B cell (primary cell): ENCODE results near the gene WNK2. TPM values are rescaled to one million over a fixed set of nuclear protein-coding genes. Genes with fewer than 3 reads are reported as not detected.

Experiments
- ATAC-seq: fragments of 200-7000 bp; cut with Tn5 transposase; one replicate; pipeline ENCODE4 v1.10.0; 2021; ENCODE audit warnings: low read depth, mild to moderate bottlenecking, moderate number of reproducible peaks, moderate library complexity
- CTCF ChIA-PET: fragments of 350-600 bp; sonication (Branson Sonifier 250); formaldehyde crosslinking; loops from one replicate; lab custom pipeline; 2021; ENCODE audit warnings: antibody characterized with exemption, inconsistent platforms; lab: Charles Lee
- POLR2A ChIA-PET: fragments of 350-600 bp; sonication (Branson Sonifier 250); formaldehyde crosslinking; loops from one replicate; lab custom pipeline; 2021; ENCODE audit warnings: antibody characterized with exemption; lab: Charles Lee
- DNase-seq: peaks from one replicate; pipeline ENCODE4 v3.0.0; 2013
- H2AFZ ChIP-seq: 2 replicates; pipeline ENCODE4 v1.6.1; 2012; ENCODE audit warnings: mild to moderate bottlenecking, low read depth, low read length; ENCODE audit not compliant: insufficient read depth, poor library complexity, severe bottlenecking
- H3K27ac ChIP-seq, 2 donors: 1 replicate in 1 of 2; 2 replicates in 1 of 2; pipeline ENCODE4 v1.5.1; 2012 to 2013; ENCODE audit warnings: low read length in 2 of 2, mild to moderate bottlenecking in 2 of 2, moderate library complexity in 1 of 2
- H3K27me3 ChIP-seq, 4 experiments: fragments of 200-600 bp in 1 of 4; sonication (generic) in 1 of 4; replicated peaks in 1 of 4; 1 replicate in 2 of 4; 2 replicates in 2 of 4; pipeline versions ENCODE4 v1.6.1 to v1.7.0; 2013 to 2016; ENCODE audit warnings: low read length in 3 of 4, mild to moderate bottlenecking in 2 of 4, mixed read lengths in 1 of 4, moderate library complexity in 1 of 4; ENCODE audit not compliant: insufficient read depth in 4 of 4, control insufficient read depth in 3 of 4; ENCODE audit errors: control extremely low read depth in 1 of 4
- H3K36me3 ChIP-seq, 2 experiments: replicated peaks in 1 of 2; 1 replicate in 1 of 2; 2 replicates in 1 of 2; pipeline versions ENCODE4 v1.6.1 to v1.7.1; 2013; ENCODE audit warnings: low read length in 1 of 2; ENCODE audit not compliant: insufficient read depth in 2 of 2, control insufficient read depth in 1 of 2; ENCODE audit errors: control extremely low read depth in 1 of 2, extremely low read depth in 1 of 2
- H3K4me1 ChIP-seq, 2 donors: fragments of 200-600 bp in 1 of 2; sonication (generic) in 1 of 2; 1 replicate in 1 of 2; 2 replicates in 1 of 2; pipeline versions ENCODE4 v1.5.1 to v1.6.1; 2013 to 2017; ENCODE audit warnings: low read length in 2 of 2; ENCODE audit not compliant: control insufficient read depth in 2 of 2, insufficient read depth in 2 of 2
- H3K4me2 ChIP-seq: replicated peaks from 2 replicates; pipeline ENCODE3; 2012; ENCODE audit warnings: mild to moderate bottlenecking, low read depth, low read length; ENCODE audit not compliant: poor library complexity, severe bottlenecking
- H3K4me3 ChIP-seq, 5 experiments: fragments of 200-600 bp in 1 of 5; sonication (generic) in 1 of 5; 1 replicate in 3 of 5; 2 replicates in 2 of 5; pipeline versions ENCODE4 v1.5.1 to v1.7.0; 2011 to 2016; ENCODE audit warnings: low read length in 4 of 5, mild to moderate bottlenecking in 4 of 5, low read depth in 2 of 5, control low read depth in 1 of 5, moderate library complexity in 1 of 5; ENCODE audit not compliant: insufficient read depth in 1 of 5; ENCODE audit errors: control extremely low read depth in 1 of 5, extremely low read depth in 1 of 5
- H3K79me2 ChIP-seq: fragments of 200-600 bp; sonication (generic); one replicate; pipeline ENCODE4 v1.6.0; 2016; ENCODE audit warnings: low read length; ENCODE audit not compliant: control insufficient read depth, insufficient read depth
- H3K9ac ChIP-seq: fragments of 200-600 bp; sonication (generic); 2 replicates; pipeline ENCODE4 v1.6.1; 2017; ENCODE audit warnings: mild to moderate bottlenecking, low read length, moderate library complexity
- H3K9me3 ChIP-seq, 3 donors: one replicate each; pipeline versions ENCODE4 v1.6.1 to v1.7.1; 2013; ENCODE audit warnings: low read length in 2 of 3; ENCODE audit not compliant: control insufficient read depth in 2 of 3, insufficient read depth in 1 of 3; ENCODE audit errors: control extremely low read depth in 1 of 3
- H4K20me1 ChIP-seq: 2 replicates; pipeline ENCODE4 v1.6.0; 2012; ENCODE audit warnings: mild to moderate bottlenecking, low read length; ENCODE audit not compliant: insufficient read depth, control insufficient read depth, poor library complexity, severe bottlenecking
- H3K27ac Mint-ChIP-seq: one replicate; pipeline ENCODE4 v1.8.0; 2021; ENCODE audit warnings: mixed read lengths
- H3K27me3 Mint-ChIP-seq: one replicate; pipeline ENCODE4 v1.8.0; 2021; ENCODE audit warnings: mixed read lengths
- H3K4me1 Mint-ChIP-seq: one replicate; pipeline ENCODE4 v1.8.0; 2021; ENCODE audit warnings: mixed read lengths
- H3K4me3 Mint-ChIP-seq: one replicate; pipeline ENCODE4 v1.8.0; 2021; ENCODE audit warnings: mixed read lengths
- H3K9me3 Mint-ChIP-seq: one replicate; pipeline ENCODE4 v1.8.0; 2022; ENCODE audit warnings: mixed read lengths; ENCODE audit not compliant: insufficient read depth
- EZH2 ChIP-seq: IDR thresholded peaks from 2 replicates; pipeline ENCODE4 v1.6.1; 2012; ENCODE audit warnings: borderline replicate concordance, low read depth, mild to moderate bottlenecking, moderate library complexity, low read length; ENCODE audit not compliant: insufficient read depth, poor library complexity, severe bottlenecking
- WGBS: methylation state at CpG from one replicate; pipeline ENCODE4 v1.1.5; 2013; ENCODE audit warnings: missing lambda C conversion rate; ENCODE audit not compliant: insufficient coverage; 5-methylcytosine and 5-hydroxymethylcytosine counted together
- intact Hi-C: fragments of 100-400 bp; cut with micrococcal nuclease; formaldehyde crosslinking; loops from one replicate; pipeline ENCODE4 v1.10.0; 2022
- polyA plus RNA-seq: library from polyadenylated mRNA; depleted of rRNA; stranded (reverse); fragments of >200 nt; gene quantifications from 2 replicates; pipeline ENCODE4 v1.2.3, GENCODE V29; 2012
- total RNA-seq, 2 donors: library from RNA; stranded (reverse); fragments of 120-200 nt in 1 of 2; gene quantifications; 1 replicate in 1 of 2; 2 replicates in 1 of 2; pipeline versions ENCODE4 v1.2.3 to v1.2.4, GENCODE V29; 2013 to 2022
- TF ChIP-seq, protein P1 (sequence below): fragments of 200-600 bp; IDR thresholded peaks from one replicate; pipeline ENCODE4 v1.8.0; 2022; ENCODE audit warnings: antibody characterized with exemption, mild to moderate bottlenecking

Gene WNK2
- total and polyA plus RNA-seq, 2 donors (not counting 1 experiment from before 2014, with no cell fraction given) = 0.49 TPM; not detected in 1

DNA sequence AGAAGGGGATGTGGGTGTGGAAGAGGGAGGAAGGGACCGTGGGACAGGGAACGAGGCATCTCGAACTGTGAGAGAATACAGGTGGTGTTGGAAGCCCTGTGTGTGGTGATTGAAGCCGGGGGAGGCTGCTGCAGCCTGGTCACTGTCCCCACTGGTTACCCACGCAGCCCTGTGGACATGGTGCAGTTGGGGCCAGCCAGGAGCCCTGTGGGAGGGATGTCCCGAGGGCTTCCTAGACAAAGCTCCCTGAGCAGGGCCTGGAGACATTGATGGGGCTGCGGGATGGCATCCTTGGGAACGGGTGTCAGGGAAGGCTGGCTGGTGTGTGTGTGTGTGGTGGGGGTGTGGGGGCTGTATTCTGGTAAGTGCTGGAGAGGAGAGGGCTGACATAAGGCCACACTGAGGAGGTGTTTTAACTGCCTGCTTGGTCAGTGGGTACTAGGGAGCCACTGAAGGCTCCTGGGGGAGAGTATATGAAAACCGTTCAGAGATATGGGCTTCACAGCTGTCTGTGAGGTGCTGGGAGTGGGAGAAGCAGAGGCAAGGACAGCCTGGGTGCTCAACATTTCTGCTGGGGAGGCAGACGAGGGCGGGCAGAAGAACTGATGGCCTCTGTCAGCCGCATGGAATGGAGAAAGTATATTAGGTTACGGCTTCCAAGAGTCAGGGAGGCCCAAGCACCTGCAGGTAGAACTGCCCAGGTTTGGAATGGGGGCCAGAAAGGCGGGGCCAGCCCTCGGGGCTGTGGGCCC, 20.0 kb downstream of the WNK2 start:
- no peak overlapping the region for H3K9ac ChIP-seq
- Mint-ChIP-seq H3K4me3 (no peak overlapping the region), H3K27ac (no peak overlapping the region), H3K9me3 (peaks cover 4% of the 10 kb centered on the region), H3K27me3 (no peaks in the 10 kb centered on the region), H3K4me1 (no peaks in the 10 kb centered on the region)
- TF ChIP-seq EZH2 = no peak
- TF ChIP-seq, protein P1, sequence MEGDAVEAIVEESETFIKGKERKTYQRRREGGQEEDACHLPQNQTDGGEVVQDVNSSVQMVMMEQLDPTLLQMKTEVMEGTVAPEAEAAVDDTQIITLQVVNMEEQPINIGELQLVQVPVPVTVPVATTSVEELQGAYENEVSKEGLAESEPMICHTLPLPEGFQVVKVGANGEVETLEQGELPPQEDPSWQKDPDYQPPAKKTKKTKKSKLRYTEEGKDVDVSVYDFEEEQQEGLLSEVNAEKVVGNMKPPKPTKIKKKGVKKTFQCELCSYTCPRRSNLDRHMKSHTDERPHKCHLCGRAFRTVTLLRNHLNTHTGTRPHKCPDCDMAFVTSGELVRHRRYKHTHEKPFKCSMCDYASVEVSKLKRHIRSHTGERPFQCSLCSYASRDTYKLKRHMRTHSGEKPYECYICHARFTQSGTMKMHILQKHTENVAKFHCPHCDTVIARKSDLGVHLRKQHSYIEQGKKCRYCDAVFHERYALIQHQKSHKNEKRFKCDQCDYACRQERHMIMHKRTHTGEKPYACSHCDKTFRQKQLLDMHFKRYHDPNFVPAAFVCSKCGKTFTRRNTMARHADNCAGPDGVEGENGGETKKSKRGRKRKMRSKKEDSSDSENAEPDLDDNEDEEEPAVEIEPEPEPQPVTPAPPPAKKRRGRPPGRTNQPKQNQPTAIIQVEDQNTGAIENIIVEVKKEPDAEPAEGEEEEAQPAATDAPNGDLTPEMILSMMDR = no peak
- ATAC-seq (no peak), DNase-seq (no peak)
- H3K4me3 ChIP-seq = no peak overlapping the region
- no peaks in the 10 kb centered on the region for H4K20me1 ChIP-seq
- no peaks in the 10 kb centered on the region for H3K27me3 ChIP-seq
- POLR2A ChIA-PET = no interaction called here
- no peak overlapping the region for H3K4me2 ChIP-seq
- WGBS = 88% methylated on average over 15 of the region's 15 CpGs
- no peak overlapping the region for H3K27ac ChIP-seq
- no peaks in the 10 kb centered on the region for H3K36me3 ChIP-seq
- no peak overlapping the region for H2AFZ ChIP-seq
- intact Hi-C loops = no loop called here
- CTCF ChIA-PET = no interaction called here
- no peaks in the 10 kb centered on the region for H3K79me2 ChIP-seq
- H3K4me1 ChIP-seq = no peaks in the 10 kb centered on the region
- H3K9me3 ChIP-seq = peaks cover 0 to 4% (median 0%) of the 10 kb centered on the region in 3 donors

DNA sequence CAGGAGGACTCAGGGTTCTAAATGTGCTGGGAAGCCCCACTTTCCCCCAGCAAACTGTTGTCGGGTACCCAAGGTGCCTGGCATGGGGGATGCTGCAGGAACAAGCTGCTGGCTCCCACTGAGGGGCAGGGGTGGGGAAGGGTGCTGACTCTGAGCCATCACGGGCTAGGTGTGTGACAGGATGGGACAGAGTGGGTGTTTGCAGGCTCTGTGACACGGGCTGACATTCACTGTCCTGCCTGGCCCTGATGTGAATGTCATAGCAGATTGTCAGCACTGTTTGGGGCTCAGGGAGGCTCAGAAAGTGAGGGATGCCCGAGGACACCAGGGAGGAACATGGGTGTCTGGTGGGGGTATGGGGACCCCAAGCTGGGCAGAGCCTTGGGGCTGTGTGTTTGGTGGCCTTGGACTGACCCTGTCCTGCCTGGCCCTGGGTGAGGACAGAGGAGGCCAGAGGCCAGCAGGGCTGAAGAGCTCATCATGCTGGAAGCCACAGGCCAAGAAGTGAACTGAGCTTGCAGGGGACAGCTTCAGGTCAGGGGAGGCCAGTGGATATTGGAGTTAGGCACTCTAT, 20.6 kb downstream of the WNK2 start:
- H4K20me1 ChIP-seq = no peaks in the 10 kb centered on the region
- no peak overlapping the region for H3K27ac Mint-ChIP-seq
- intact Hi-C loops = no loop called here
- H3K27ac ChIP-seq = no peak overlapping the region
- ATAC-seq (no peak), DNase-seq (no peak)
- WGBS = 89% methylated on average over 4 of the region's 4 CpGs
- CTCF ChIA-PET = no interaction called here
- no peaks in the 10 kb centered on the region for H3K27me3 Mint-ChIP-seq
- no peak for TF ChIP-seq EZH2
- TF ChIP-seq, protein P1 = no peak
- H3K4me2 ChIP-seq = no peak overlapping the region
- no peaks in the 10 kb centered on the region for H3K79me2 ChIP-seq
- peaks cover 4% of the 10 kb centered on the region for H3K9me3 Mint-ChIP-seq
- no peak overlapping the region for H3K9ac ChIP-seq
- no peak overlapping the region for H3K4me3 ChIP-seq
- POLR2A ChIA-PET = no interaction called here
- peaks cover 0 to 11% (median 0%) of the 10 kb centered on the region in 3 donors for H3K9me3 ChIP-seq
- no peaks in the 10 kb centered on the region for H3K4me1 ChIP-seq
- H2AFZ ChIP-seq = no peak overlapping the region
- H3K36me3 ChIP-seq = no peaks in the 10 kb centered on the region
- H3K4me1 Mint-ChIP-seq = no peaks in the 10 kb centered on the region
- H3K27me3 ChIP-seq = no peaks in the 10 kb centered on the region
- no peak overlapping the region for H3K4me3 Mint-ChIP-seq
